ENCODE measurements around the gene ARL2BP.
A peak's percentile ranks its signal among the peaks of the same experiment; 100 is the strongest.
"Not testable (repeated sequence)": the region's sequence is repeated elsewhere in the genome, so short reads cannot be mapped to it uniquely, and the experiment has no call there.

ARL2BP gene

DNA sequence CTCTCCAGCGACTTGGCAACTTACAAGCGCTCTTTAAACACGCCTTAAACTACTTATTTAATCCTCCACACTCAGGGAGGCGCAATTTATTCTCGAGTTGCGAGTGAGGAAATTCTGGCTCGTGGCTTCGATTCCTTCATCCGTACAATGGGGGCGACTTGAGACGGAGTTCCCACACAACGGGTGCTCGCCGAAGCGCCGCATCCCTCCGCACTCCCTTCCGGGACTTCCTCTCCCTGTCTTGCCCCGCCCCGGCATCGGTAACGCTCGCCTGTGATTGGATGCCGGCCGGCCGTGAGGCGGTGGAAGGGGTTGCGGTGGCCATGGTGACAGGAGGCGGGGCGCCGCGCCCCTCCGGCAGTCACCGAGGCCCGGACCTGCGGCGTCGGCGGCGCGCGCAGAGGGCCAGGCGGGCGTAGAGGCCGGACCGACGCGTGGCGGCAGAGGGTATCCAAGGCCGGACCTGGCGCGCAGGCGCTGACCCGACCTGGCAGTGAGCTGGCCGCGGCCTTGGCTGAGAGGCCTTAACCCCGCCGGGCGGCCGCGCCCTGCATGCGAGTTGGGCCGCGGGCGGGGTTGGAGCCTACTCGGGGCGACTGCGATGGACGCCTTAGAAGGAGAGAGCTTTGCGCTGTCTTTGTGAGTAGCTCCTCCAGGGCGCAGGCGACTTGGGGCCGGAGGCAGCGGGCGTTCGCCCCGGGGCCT, at the start of gene ARL2BP:
ARL2BP (plus strand) TSS at position 493 of the 705 bp plus-strand sequence; CDS start at position 602, 109 bp downstream.
- DNase-seq (ENCODE audit: low spot score) = peak; percentile 97

DNA sequence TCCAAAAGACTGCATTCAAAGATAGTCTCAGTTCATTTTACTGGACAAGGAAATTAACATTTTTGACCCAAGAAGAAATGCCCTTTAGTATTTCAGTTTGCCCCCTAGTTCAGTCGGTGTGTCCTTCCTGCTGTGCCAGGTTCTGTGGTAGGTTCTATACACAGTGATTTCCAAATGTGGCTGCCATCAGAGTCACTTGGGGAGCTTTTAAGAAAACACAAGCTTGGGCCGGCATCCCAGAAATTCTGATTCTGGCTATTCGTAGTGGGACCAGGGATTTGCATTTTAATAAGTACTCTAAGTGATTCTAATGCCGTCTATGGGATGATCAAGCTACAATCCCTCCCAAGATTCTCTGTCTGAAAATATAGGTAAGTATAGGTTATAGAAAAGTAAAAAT, 48.8 kb upstream of the ARL2BP start:
- DNase-seq (ENCODE audit: low spot score) = no peak

DNA sequence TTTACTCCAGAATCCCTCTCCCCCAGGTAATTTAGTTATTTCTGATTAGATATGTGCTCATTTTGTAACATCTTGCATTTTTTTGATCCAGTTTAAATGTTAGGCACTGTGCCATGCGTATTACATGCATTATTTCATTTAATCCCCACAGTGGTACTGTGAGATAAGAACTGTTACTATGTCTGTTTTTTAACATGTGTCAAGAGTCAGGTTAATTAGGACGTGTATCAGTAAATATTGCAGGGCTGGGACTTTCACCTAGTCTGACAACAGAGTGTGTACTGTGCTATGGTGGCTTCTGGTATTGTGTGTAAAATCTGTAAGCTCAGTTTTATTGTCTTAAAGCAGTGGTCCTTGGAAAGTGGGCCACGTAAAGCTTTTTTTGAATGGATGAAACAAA, 48.3 kb upstream of the ARL2BP start:
- DNase-seq (ENCODE audit: low spot score) = no peak

DNA sequence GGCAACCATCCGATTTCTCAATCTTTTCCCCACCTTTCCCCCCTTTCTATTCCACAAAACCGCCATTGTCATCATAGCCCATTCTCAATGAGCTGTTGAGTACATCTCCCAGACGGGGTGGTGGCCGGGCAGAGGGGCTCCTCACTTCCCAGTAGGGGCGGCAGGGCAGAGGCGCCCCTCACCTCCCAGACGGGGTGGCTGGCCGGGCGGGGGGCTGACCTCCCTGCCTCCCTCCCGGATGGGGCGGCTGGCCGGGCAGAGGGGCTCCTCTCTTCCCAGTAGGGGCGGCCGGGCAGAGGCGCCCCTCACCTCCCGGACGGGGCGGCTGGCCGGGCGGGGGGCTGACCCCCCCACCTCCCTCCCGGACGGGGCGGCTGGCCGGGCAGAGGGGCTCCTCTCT, 44.7 kb upstream of the ARL2BP start:
- DNase-seq (ENCODE audit: low spot score) = not testable (repeated sequence)

DNA sequence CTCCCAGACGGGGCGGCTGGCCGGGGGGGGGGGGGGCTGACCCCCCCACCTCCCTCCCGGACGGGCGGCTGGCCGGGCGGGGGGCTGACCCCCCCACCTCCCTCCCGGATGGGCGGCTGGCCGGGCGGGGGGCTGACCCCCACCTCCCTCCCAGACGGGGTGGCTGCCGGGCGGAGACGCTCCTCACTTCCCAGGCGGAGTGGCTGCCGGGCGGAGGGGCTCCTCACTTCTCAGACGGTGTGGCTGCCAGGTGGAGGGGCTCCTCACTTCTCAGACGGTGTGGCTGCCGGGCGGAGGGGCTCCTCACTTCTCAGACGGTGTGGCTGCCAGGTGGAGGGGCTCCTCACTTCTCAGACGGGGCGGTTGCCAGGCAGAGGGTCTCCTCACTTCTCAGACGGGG, 44.1 kb upstream of the ARL2BP start:
- DNase-seq (ENCODE audit: low spot score) = not testable (repeated sequence)

DNA sequence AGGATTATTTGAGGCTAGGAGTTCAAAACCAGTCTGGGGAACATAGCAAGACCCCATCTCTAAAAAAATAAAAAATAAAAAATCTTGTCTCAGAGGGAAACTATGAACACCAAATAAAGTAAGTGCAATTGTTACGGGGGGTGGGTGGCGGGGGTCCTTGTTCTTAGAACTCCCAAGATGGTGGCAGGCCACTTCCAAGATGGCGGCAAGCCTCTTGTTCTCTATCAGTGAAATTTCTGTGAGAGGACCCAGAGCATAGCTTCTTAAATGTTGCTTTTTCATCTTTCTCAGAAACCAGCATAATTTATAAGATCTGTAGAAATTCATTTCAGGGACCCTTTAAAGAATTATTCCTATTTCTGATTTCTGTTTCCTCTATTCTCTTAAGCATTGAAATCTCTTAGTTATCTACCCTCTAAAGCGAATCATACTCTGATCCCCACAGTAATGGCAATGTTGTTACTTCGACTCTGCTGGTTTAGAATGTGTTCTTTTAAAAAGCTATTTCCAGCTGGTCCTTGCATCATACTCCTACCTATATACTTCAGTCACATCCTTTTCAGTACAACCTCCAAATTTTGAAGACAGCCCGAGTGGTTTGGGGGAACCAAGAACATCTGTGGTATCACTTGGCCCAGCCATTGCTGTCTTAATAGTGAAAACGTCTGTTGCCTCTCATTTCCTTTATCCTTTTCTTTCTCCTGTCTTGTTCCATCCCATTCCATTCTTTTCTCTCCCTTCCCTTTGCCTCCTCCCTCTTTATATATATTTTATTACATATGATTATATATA, 42.8 kb upstream of the ARL2BP start:
- DNase-seq (ENCODE audit: low spot score) = no peak

DNA sequence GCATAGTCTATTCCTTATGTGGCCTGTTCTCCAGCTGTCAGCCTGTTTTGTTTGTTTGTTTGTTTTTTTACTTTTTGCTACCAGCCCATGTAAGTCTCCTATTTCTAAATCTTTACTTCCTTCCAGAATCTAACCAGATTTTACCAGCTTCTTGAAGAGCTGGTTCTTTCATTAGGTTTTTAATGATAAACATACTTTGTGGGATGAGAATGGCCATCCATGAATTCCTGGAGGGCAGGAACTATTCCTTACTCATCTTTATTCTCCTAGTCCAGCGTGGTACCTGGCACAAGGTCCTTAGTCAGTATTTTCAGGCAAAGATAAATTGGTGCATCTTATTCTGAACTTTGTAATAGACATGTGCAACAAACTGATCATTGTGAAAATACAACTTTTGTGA, 41.6 kb upstream of the ARL2BP start:
- no peak for DNase-seq (ENCODE audit: low spot score)

DNA sequence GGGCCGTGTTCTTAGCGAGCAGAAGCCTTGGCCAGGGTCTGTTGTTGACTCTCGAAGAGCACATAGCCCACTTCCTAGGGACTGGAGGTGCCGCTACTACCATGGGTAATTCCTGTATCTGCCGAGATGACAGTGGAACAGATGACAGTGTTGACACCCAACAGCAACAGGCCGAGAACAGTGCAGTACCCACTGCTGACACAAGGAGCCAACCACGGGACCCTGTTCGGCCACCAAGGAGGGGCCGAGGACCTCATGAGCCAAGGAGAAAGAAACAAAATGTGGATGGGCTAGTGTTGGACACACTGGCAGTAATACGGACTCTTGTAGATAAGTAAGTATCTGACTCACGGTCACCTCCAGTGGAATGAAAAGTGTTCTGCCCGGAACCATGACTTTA, 40.4 kb upstream of the ARL2BP start:
- peak; percentile 13 for DNase-seq (ENCODE audit: low spot score)

DNA sequence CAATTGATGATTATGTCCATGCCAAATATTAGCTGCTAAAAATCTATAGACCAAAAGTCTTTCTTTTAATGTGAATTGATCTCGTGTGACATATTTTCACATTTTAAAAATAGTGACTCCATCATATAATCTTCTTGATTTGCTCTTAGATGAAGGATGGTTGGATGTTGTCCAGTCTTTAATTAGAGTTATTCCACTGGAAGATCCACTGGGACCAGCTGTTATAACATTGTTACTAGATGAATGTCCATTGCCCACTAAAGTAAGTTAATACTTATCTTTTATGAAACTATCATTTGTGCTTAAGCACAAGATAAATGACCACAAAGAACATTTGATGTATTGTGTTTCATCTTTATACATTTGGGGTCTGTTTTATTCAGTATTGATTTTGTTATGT, 36.1 kb upstream of the ARL2BP start:
- DNase-seq (ENCODE audit: low spot score) = no peak

DNA sequence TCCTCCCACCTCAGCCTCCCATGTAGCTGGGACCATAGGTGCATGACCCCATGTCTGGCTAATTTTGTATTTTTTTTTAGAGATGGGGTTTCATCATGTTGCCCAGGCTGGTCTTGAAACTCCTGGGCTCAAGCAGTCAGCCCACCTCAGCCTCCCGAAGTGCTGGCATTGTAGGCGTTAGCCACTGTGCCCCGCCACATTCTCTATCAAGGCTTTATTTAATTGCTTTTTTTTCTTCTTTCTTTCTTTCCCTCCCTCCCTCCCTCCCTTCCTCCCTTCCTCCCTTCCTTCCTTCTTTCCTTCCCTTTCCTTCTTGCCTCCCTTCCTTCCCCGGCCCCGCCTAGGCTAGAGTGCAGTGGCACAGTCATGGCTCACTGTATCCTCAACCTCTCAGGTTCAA, 35.3 kb upstream of the ARL2BP start:
- DNase-seq (ENCODE audit: low spot score) = no peak

DNA sequence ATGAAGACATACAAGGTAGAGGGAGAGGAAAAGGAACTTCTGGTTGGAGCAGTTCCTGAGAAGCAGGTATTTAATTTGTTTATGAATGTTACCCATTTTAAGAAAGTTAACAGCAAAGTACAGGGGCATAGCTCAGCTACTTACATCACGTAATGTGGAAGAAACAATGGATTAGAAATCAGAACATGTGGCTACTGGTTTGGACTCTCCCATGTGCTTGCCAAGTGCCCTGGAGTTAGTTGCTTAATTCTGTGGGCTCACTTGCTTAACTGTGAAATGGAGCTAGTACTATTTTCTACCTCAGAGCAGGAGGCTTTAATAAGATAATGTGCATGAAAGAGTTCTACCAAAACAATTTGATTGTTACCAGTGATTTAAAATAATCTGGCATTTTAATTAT, 31.6 kb upstream of the ARL2BP start:
- DNase-seq (ENCODE audit: low spot score) = no peak

DNA sequence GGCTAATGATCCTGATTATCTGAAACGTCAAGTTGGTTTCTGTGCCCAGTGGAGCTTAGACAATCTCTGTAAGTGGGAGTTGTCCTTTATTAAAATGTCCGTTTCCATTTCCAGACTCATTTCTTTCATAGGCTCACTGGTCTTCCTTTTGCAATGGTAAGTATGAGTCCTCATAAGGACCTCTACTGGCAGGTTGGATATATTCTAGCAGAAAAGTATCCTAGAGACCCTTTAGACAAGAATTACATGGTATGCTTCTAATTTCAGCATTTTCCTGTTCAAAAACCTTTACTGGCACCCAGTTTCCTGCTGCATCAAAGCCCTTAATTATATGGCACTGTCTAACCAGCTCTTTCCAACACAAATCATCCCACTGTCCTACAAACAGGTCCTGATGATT, 28.1 kb upstream of the ARL2BP start:
- no peak for DNase-seq (ENCODE audit: low spot score)

DNA sequence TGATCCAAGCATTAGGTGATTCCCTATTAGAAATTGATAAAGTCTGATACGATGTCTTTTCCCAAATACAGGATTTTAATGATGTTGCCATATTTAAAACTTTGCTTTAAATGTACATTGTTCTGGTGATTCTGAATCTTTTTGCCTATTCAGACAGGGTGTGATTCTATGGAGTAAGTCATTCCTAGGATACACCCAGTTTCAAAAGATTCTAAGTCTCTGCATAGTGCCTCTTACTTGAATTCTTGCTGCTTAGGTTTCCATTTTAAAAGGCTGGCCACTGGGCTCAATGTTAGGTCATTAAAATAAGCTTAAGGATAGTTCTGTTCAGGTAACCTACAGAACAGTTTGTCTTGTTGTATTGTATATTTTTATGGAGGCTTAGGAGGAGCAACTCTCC, 22.0 kb upstream of the ARL2BP start:
- no peak for DNase-seq (ENCODE audit: low spot score)

DNA sequence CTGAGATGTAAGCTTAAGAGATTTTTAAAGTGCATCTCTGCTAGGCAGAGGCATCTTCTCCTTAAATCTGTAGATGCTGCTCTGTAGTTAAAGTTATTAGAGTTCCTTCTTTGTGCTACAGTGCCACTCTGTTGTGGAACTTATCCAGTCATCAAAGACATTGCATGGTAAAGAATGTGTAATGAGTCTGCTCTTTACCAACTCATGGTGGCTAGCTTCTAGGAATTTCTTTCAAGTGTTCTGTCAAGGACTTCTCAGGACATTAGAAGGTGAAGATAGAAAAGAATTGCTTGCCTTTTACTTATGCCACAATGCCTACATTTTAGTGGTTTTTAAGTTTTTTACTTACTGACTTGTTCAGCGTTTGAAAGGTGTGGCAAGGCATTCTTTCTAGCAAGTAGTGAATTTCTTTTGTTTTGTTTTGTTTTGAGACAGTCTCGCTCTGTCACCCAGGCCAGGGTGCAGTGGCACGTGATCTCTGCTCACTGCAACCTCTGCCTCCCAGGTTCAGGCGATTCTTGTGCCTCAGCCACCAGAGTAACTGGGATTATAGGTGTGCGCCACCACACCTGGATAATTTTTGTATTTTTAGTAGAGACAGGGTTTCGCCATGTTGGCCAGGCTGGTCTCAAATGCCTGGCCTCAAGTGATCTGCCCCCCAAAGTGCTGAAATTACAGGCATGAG, 20.3 kb upstream of the ARL2BP start:
- no peak for DNase-seq (ENCODE audit: low spot score)

DNA sequence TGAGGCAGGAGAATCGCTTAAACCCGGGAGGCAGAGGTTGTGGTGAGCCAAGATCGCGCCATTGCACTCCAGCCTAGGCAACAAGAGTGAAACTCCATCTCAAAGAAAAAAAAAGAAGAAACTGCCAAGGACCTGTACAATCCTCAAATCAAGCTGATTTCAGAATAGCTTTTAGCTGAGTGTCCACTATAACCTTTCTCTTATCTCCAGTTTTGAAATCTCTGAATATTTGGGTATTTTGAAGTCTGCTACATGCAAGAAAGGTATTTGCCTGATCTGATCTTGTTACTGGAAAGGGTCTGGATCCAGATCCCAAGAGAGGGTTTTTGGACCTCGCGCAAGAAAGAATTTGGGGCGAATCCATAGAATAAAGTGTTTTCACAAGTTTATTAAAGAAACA, 19.1 kb upstream of the ARL2BP start:
- DNase-seq (ENCODE audit: low spot score) = no peak

DNA sequence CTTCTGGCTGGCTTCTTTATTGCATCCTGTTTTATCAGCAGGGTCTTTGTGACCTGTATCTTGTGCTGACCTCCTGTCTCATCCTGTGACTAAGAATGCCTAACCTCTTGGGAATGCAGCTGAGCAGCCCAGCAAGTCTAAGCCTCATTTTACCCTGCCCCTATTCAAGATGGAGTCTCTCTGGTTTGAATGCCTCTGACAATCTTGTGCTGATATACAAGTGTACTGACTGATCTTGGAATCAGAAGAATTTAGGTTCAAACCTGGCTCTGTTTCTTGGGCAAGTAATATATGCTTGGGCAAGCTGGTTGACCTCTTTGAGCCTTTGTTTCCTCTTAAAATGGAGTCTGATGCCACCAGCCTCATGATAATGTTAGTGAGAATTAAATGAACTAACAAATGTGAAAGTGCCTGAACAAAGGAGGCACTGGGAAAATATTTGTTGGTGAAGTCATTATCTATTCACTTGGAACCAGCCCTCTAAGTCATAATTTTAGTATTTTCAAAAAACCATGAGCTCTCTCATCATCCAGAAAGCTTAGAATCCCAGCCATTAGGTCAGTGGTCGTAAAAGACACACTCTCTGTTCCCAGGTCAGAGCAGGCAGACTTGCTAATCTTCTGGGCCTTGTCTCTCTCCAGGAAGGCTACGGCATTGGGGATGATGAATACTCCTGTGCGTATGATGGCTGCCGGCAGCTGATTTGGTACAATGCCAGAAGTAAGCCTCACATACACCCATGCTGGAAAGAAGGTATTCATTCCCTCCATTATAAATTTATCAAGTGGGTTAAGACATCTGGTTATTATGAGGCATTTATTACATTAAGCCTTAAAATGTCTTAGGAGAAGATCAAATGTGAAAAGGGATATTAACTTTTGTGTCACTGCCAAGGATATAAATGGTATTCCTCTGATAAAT, 18.1 kb upstream of the ARL2BP start:
- no peak for DNase-seq (ENCODE audit: low spot score)

DNA sequence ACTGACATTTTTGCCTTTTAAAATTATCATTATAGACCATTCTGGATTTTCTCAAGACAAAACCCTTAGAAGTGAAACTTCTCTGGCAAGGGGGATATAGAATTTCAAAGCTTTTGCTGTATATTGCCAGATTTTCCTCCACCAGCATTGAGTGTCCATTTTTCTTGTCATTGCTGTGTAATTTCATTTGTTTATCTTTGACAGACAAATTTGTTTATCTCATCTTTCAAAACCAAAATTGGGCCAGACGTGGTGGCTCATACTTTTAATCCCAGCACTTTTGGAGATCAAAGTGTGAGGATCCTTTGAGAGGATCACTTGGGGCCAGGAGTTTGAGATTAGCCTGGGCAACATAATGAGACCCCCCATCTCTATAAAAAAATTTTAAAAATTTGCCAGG, 16.0 kb upstream of the ARL2BP start:
- no peak for DNase-seq (ENCODE audit: low spot score)

DNA sequence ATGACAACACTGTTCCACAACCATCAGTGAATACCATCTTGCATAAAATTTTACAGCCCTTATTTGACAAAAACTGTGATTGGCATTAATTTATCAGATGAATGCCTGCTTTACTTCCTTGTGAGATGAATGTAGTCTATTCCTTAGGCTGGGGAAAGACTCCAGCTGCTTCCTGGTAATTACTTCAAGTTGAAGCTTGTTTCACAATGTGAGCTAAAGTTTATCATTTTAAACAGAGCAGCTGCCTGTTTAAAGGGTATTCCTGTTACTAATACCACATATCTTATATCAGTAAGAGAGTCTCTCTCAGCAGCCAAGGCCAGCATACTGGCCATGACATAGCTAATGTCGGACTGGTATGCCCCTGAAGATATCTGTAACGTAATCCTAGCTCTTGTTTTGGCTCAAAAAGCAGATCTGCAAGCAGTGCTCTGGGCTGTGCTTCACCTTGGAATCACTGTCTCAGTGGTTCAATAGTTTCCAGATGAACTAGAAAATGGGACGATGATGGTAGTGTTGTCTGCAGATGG, 13.2 kb upstream of the ARL2BP start:
- DNase-seq (ENCODE audit: low spot score) = no peak

DNA sequence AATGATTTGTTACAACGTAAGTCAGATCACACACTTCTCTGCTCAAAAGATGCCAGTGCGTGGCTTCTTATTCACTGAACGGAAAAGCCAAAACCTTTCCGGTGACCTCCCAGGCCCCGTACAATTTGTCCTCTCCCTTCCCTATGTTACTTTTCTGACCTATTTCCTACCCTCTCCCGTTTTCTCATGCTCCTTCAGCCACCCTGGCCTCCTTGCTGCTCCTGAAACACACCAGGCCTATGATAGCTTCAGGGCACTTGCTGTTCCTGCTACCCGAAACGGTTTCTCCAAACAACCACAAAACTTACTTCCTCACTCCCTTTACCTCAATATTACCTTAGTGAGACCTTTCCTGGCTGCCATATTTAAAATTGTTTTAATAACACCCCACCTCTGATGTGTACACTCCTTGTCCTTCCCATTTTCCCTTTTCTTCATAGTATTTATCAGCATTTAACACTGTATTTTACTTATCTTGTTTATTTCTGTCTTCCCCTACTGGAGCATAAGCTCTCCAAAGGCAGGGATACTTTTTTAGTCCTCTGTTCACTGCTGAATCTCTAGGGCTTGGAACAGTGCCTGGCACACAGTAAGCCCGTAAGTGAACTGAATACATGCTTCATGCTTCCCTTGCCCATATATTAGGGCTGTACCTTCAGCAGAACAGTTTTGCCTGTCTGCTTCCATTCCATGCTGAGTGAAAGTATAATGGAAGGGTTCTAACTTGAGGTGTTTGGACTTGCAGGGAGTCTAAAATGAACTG, 10.9 kb upstream of the ARL2BP start:
- DNase-seq (ENCODE audit: low spot score) = peak; percentile 29

DNA sequence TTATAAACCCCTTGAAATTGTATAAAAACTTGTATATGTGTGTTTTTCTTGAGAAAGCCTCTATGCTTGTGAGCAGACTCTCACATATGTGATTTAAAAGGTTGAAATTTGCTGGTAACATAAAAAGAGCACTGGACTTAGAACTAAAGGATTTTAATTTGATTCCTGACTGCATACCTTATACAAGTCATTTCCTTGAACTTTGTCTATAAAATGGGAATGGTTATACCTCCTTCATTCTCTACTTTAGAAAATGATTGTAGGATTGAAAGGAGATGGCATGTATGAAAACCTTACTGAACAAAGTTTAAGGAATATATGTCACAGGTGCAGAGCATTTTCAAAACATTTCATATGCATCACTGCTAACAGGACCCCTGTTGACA, 10.4 kb upstream of the ARL2BP start:
- no peak for DNase-seq (ENCODE audit: low spot score)

All from NAMALWA (cell line).